Measurements from ENCODE around the gene MAST4.

- TF ChIP-seq ZNF670 (tag by site-specific recombination; IDR thresholded peaks at IDR 0.05; ENCODE audit: low read depth) (no peak), ZNF792 (tag by site-specific recombination; IDR thresholded peaks at IDR 0.05) (no peak), ZNF175 (tag by site-specific recombination; IDR thresholded peaks at IDR 0.05) (no peak), CTCF (tag by site-specific recombination; IDR thresholded peaks at IDR 0.05) (no peak), ZNF114 (tag by site-specific recombination; IDR thresholded peaks at IDR 0.05) (no peak), ZSCAN23 (tag by site-specific recombination; IDR thresholded peaks at IDR 0.05) (no peak), ZNF24 (tag by site-specific recombination; IDR thresholded peaks at IDR 0.05) (no peak), ZSCAN30 (tag by site-specific recombination; IDR thresholded peaks at IDR 0.05) (no peak), ZFP37 (tag by site-specific recombination; IDR thresholded peaks at IDR 0.05) (no peak), ZNF335 (tag by site-specific recombination; conservative IDR thresholded peaks at IDR 0.05) (no peak), ZNF324 (tag by site-specific recombination; IDR thresholded peaks at IDR 0.05) (no peak), GFI1B (tag by site-specific recombination; IDR thresholded peaks at IDR 0.05) (no peak)
- TF ChIP-seq, protein P1, sequence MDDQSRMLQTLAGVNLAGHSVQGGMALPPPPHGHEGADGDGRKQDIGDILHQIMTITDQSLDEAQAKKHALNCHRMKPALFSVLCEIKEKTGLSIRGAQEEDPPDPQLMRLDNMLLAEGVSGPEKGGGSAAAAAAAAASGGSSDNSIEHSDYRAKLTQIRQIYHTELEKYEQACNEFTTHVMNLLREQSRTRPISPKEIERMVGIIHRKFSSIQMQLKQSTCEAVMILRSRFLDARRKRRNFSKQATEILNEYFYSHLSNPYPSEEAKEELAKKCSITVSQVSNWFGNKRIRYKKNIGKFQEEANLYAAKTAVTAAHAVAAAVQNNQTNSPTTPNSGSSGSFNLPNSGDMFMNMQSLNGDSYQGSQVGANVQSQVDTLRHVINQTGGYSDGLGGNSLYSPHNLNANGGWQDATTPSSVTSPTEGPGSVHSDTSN (CRISPR knock-in tag; IDR thresholded peaks at IDR 0.05), result no peak
Observed at GRCh38 chr5:67178966-67179365, 582.8 kb downstream of the MAST4 start.
